ENCODE results near the gene GALNT6.

Gene GALNT6

GRCh38 chr12:51404627-51405026 is 13.4 kb upstream of the GALNT6 start:
- Histone ChIP-seq H3K4me1 (ENCODE audit: control insufficient read depth, insufficient read depth, low read length) (no peaks in the 10 kb centered on the region), H3K9me3 (ENCODE audit: control insufficient read depth, insufficient read depth, low read length) (no peaks in the 10 kb centered on the region), H3K4me3 (ENCODE audit: low read depth, low read length) (no peak overlapping the region), H3K36me3 (ENCODE audit: control insufficient read depth, insufficient read depth, low read length) (no peaks in the 10 kb centered on the region), H3K27me3 (ENCODE audit: control insufficient read depth, insufficient read depth, low read length) (no peaks in the 10 kb centered on the region), H3K27ac (ENCODE audit: low read depth, low read length) (no peak overlapping the region), H3K9ac (ENCODE audit: low read depth, low read length) (no peak overlapping the region)

GRCh38 chr12:51403681-51404136 is 12.5 kb upstream of the GALNT6 start:
- no peaks in the 10 kb centered on the region for H3K9me3 ChIP-seq (ENCODE audit: control insufficient read depth, insufficient read depth, low read length)
- H3K36me3 ChIP-seq (ENCODE audit: control insufficient read depth, insufficient read depth, low read length), result no peaks in the 10 kb centered on the region
- no peak overlapping the region for H3K9ac ChIP-seq (ENCODE audit: low read depth, low read length)
- no peaks in the 10 kb centered on the region for H3K27me3 ChIP-seq (ENCODE audit: control insufficient read depth, insufficient read depth, low read length)
- H3K27ac ChIP-seq (ENCODE audit: low read depth, low read length), result no peak overlapping the region
- H3K4me1 ChIP-seq (ENCODE audit: control insufficient read depth, insufficient read depth, low read length), result no peaks in the 10 kb centered on the region
- H3K4me3 ChIP-seq (ENCODE audit: low read depth, low read length), result no peak overlapping the region

GRCh38 chr12:51403159-51403558 is 12.0 kb upstream of the GALNT6 start:
- no peaks in the 10 kb centered on the region for H3K9me3 ChIP-seq (ENCODE audit: control insufficient read depth, insufficient read depth, low read length)
- H3K27me3 ChIP-seq (ENCODE audit: control insufficient read depth, insufficient read depth, low read length), result no peaks in the 10 kb centered on the region
- no peak overlapping the region for H3K4me3 ChIP-seq (ENCODE audit: low read depth, low read length)
- H3K4me1 ChIP-seq (ENCODE audit: control insufficient read depth, insufficient read depth, low read length), result no peaks in the 10 kb centered on the region
- H3K36me3 ChIP-seq (ENCODE audit: control insufficient read depth, insufficient read depth, low read length), result no peaks in the 10 kb centered on the region
- no peak overlapping the region for H3K9ac ChIP-seq (ENCODE audit: low read depth, low read length)
- no peak overlapping the region for H3K27ac ChIP-seq (ENCODE audit: low read depth, low read length)

- H3K4me1 ChIP-seq (ENCODE audit: control insufficient read depth, insufficient read depth, low read length), result no peaks in the 10 kb centered on the region
- H3K27ac ChIP-seq (ENCODE audit: low read depth, low read length), result no peak overlapping the region
- H3K9me3 ChIP-seq (ENCODE audit: control insufficient read depth, insufficient read depth, low read length), result no peaks in the 10 kb centered on the region
- H3K36me3 ChIP-seq (ENCODE audit: control insufficient read depth, insufficient read depth, low read length), result no peaks in the 10 kb centered on the region
- no peak overlapping the region for H3K4me3 ChIP-seq (ENCODE audit: low read depth, low read length)
- no peak overlapping the region for H3K9ac ChIP-seq (ENCODE audit: low read depth, low read length)
- no peaks in the 10 kb centered on the region for H3K27me3 ChIP-seq (ENCODE audit: control insufficient read depth, insufficient read depth, low read length)
Observed at GRCh38 chr12:51401900-51402299, 10.7 kb upstream of the GALNT6 start.

- Histone ChIP-seq H3K36me3 (ENCODE audit: control insufficient read depth, insufficient read depth, low read length) (no peaks in the 10 kb centered on the region), H3K4me1 (ENCODE audit: control insufficient read depth, insufficient read depth, low read length) (no peaks in the 10 kb centered on the region), H3K4me3 (ENCODE audit: low read depth, low read length) (no peak overlapping the region), H3K9me3 (ENCODE audit: control insufficient read depth, insufficient read depth, low read length) (no peaks in the 10 kb centered on the region), H3K9ac (ENCODE audit: low read depth, low read length) (no peak overlapping the region), H3K27ac (ENCODE audit: low read depth, low read length) (no peak overlapping the region), H3K27me3 (ENCODE audit: control insufficient read depth, insufficient read depth, low read length) (no peaks in the 10 kb centered on the region)
Observed at GRCh38 chr12:51401486-51401885, 10.3 kb upstream of the GALNT6 start.

GRCh38 chr12:51401020-51401419 is 9.8 kb upstream of the GALNT6 start:
- H3K9ac ChIP-seq (ENCODE audit: low read depth, low read length), result no peak overlapping the region
- H3K27ac ChIP-seq (ENCODE audit: low read depth, low read length), result no peak overlapping the region
- no peaks in the 10 kb centered on the region for H3K9me3 ChIP-seq (ENCODE audit: control insufficient read depth, insufficient read depth, low read length)
- no peak overlapping the region for H3K4me3 ChIP-seq (ENCODE audit: low read depth, low read length)
- no peaks in the 10 kb centered on the region for H3K27me3 ChIP-seq (ENCODE audit: control insufficient read depth, insufficient read depth, low read length)
- H3K4me1 ChIP-seq (ENCODE audit: control insufficient read depth, insufficient read depth, low read length), result no peaks in the 10 kb centered on the region
- H3K36me3 ChIP-seq (ENCODE audit: control insufficient read depth, insufficient read depth, low read length), result no peaks in the 10 kb centered on the region

- Histone ChIP-seq H3K9ac (ENCODE audit: low read depth, low read length) (no peak overlapping the region), H3K9me3 (ENCODE audit: control insufficient read depth, insufficient read depth, low read length) (no peaks in the 10 kb centered on the region), H3K27me3 (ENCODE audit: control insufficient read depth, insufficient read depth, low read length) (no peaks in the 10 kb centered on the region), H3K36me3 (ENCODE audit: control insufficient read depth, insufficient read depth, low read length) (no peaks in the 10 kb centered on the region), H3K27ac (ENCODE audit: low read depth, low read length) (no peak overlapping the region), H3K4me1 (ENCODE audit: control insufficient read depth, insufficient read depth, low read length) (no peaks in the 10 kb centered on the region), H3K4me3 (ENCODE audit: low read depth, low read length) (no peak overlapping the region)
Observed at GRCh38 chr12:51399891-51400290, 8.7 kb upstream of the GALNT6 start.

- Histone ChIP-seq H3K9me3 (ENCODE audit: control insufficient read depth, insufficient read depth, low read length) (no peaks in the 10 kb centered on the region), H3K4me1 (ENCODE audit: control insufficient read depth, insufficient read depth, low read length) (0 out of 2 replicates have a peak, but pooled peaks cover 3% of the 10 kb centered on the region), H3K27ac (ENCODE audit: low read depth, low read length) (no peak overlapping the region), H3K9ac (ENCODE audit: low read depth, low read length) (no peak overlapping the region), H3K4me3 (ENCODE audit: low read depth, low read length) (no peak overlapping the region), H3K27me3 (ENCODE audit: control insufficient read depth, insufficient read depth, low read length) (no peaks in the 10 kb centered on the region), H3K36me3 (ENCODE audit: control insufficient read depth, insufficient read depth, low read length) (peaks cover 15% of the 10 kb centered on the region)
Observed at GRCh38 chr12:51397670-51398069, 6.5 kb upstream of the GALNT6 start.

GRCh38 chr12:51395283-51396230 is 4.4 kb upstream of the GALNT6 start:
- Histone ChIP-seq H3K27ac (ENCODE audit: low read depth, low read length) (no peak overlapping the region), H3K9ac (ENCODE audit: low read depth, low read length) (no peak overlapping the region), H3K27me3 (ENCODE audit: control insufficient read depth, insufficient read depth, low read length) (no peaks in the 10 kb centered on the region), H3K4me1 (ENCODE audit: control insufficient read depth, insufficient read depth, low read length) (peaks cover 6% of the 10 kb centered on the region; the same call in 1 of the 2 replicates), H3K4me3 (ENCODE audit: low read depth, low read length) (no peak overlapping the region), H3K9me3 (ENCODE audit: control insufficient read depth, insufficient read depth, low read length) (no peaks in the 10 kb centered on the region), H3K36me3 (ENCODE audit: control insufficient read depth, insufficient read depth, low read length) (peaks cover 15% of the 10 kb centered on the region)

GRCh38 chr12:51393676-51394545 is 2.7 kb upstream of the GALNT6 start:
- no peak overlapping the region for H3K9ac ChIP-seq (ENCODE audit: low read depth, low read length)
- H3K27me3 ChIP-seq (ENCODE audit: control insufficient read depth, insufficient read depth, low read length), result no peaks in the 10 kb centered on the region
- H3K9me3 ChIP-seq (ENCODE audit: control insufficient read depth, insufficient read depth, low read length), result no peaks in the 10 kb centered on the region
- H3K4me3 ChIP-seq (ENCODE audit: low read depth, low read length), result no peak overlapping the region
- no peak overlapping the region for H3K27ac ChIP-seq (ENCODE audit: low read depth, low read length)
- peaks cover 15% of the 10 kb centered on the region for H3K36me3 ChIP-seq (ENCODE audit: control insufficient read depth, insufficient read depth, low read length)
- peaks cover 12% of the 10 kb centered on the region; the same call in 1 of the 2 replicates for H3K4me1 ChIP-seq (ENCODE audit: control insufficient read depth, insufficient read depth, low read length)
